ENCODE results near the gene LCORL.

Gene LCORL

GRCh38 chr4:18051281-18051680 lies 29.7 kb upstream of the LCORL start:
- DNase-seq (ENCODE audit: low read depth in 1 of 2, low spot score in 1 of 2), result no peak
- Histone ChIP-seq H3K4me3 (replicated peaks; ENCODE audit: insufficient read depth, low read length) (no peak overlapping the region), H3K27me3 (ENCODE audit: insufficient read depth, poor library complexity, severe bottlenecking) (no peaks in the 10 kb centered on the region), H3K27ac (replicated peaks) (no peak overlapping the region)
- TF ChIP-seq POLR2AphosphoS5 (IDR thresholded peaks at IDR 0.05; ENCODE audit: low read depth) (no peak), GABPA (IDR thresholded peaks at IDR 0.05; ENCODE audit: low read depth) (no peak), REST (IDR thresholded peaks at IDR 0.05; ENCODE audit: insufficient replicate concordance, low read depth) (no peak)

- Histone ChIP-seq H3K27me3 (ENCODE audit: insufficient read depth, poor library complexity, severe bottlenecking) (no peaks in the 10 kb centered on the region), H3K4me3 (replicated peaks; ENCODE audit: insufficient read depth, low read length) (no peak overlapping the region), H3K27ac (replicated peaks) (no peak overlapping the region)
- DNase-seq (ENCODE audit: low read depth in 1 of 2, low spot score in 1 of 2), result no peak
- TF ChIP-seq GABPA (IDR thresholded peaks at IDR 0.05; ENCODE audit: low read depth) (no peak), SPI1 (IDR thresholded peaks at IDR 0.05; ENCODE audit: borderline replicate concordance, low read depth) (no peak), REST (IDR thresholded peaks at IDR 0.05; ENCODE audit: insufficient replicate concordance, low read depth) (no peak), CTCF (IDR thresholded peaks at IDR 0.05; ENCODE audit: insufficient read depth, low read length) (no peak), POLR2AphosphoS5 (IDR thresholded peaks at IDR 0.05; ENCODE audit: low read depth) (no peak)
These were observed 28.9 kb upstream of the LCORL start for GRCh38 chr4:18050448-18050847.

GRCh38 chr4:18049446-18049845 lies 27.9 kb upstream of the LCORL start:
- Histone ChIP-seq H3K4me3 (replicated peaks; ENCODE audit: insufficient read depth, low read length) (no peak overlapping the region), H3K27ac (replicated peaks) (no peak overlapping the region), H3K27me3 (ENCODE audit: insufficient read depth, poor library complexity, severe bottlenecking) (no peaks in the 10 kb centered on the region)
- TF ChIP-seq SPI1 (IDR thresholded peaks at IDR 0.05; ENCODE audit: borderline replicate concordance, low read depth) (no peak), POLR2AphosphoS5 (IDR thresholded peaks at IDR 0.05; ENCODE audit: low read depth) (no peak), GABPA (IDR thresholded peaks at IDR 0.05; ENCODE audit: low read depth) (no peak), CTCF (IDR thresholded peaks at IDR 0.05; ENCODE audit: insufficient read depth, low read length) (no peak), REST (IDR thresholded peaks at IDR 0.05; ENCODE audit: insufficient replicate concordance, low read depth) (no peak)
- DNase-seq (ENCODE audit: low read depth in 1 of 2, low spot score in 1 of 2), result no peak

- no peak overlapping the region for H3K27ac ChIP-seq (replicated peaks)
- H3K4me3 ChIP-seq (replicated peaks; ENCODE audit: insufficient read depth, low read length), result no peak overlapping the region
- H3K27me3 ChIP-seq (ENCODE audit: insufficient read depth, poor library complexity, severe bottlenecking), result no peaks in the 10 kb centered on the region
- no peak for TF ChIP-seq CTCF (IDR thresholded peaks at IDR 0.05; ENCODE audit: insufficient read depth, low read length)
- no peak for TF ChIP-seq POLR2AphosphoS5 (IDR thresholded peaks at IDR 0.05; ENCODE audit: low read depth)
- TF ChIP-seq REST (IDR thresholded peaks at IDR 0.05; ENCODE audit: insufficient replicate concordance, low read depth), result no peak
- TF ChIP-seq GABPA (IDR thresholded peaks at IDR 0.05; ENCODE audit: low read depth), result no peak
- no peak for DNase-seq (ENCODE audit: low read depth in 1 of 2, low spot score in 1 of 2)
These were observed 21.2 kb upstream of the LCORL start for GRCh38 chr4:18042754-18043153.
